K562 (cell line): ENCODE measurements around the gene HERC5.

Source experiments
- CTCF ChIP-seq, 3 experiments: IDR thresholded peaks in 2 of 3; conservative IDR thresholded peaks in 1 of 3; 2 replicates each; pipeline ENCODE4 v1.5.1; 2011 to 2012; ENCODE audit warnings: low read length in 3 of 3, mild to moderate bottlenecking in 3 of 3, control low read depth in 2 of 3, improper control_type of control experiment in 1 of 3, inconsistent platforms in 1 of 3, low read depth in 1 of 3, mixed read lengths in 1 of 3, moderate library complexity in 1 of 3; ENCODE audit not compliant: insufficient read depth in 2 of 3
- DACH1 ChIP-seq: fragments of 450-650 bp; IDR thresholded peaks from 2 replicates; pipeline ENCODE4 v1.6.1; 2018; ENCODE audit not compliant: partially characterized antibody
- MTA1 ChIP-seq: fragments of 450-650 bp; IDR thresholded peaks from 2 replicates; pipeline ENCODE4 v1.6.1; 2017; ENCODE audit warnings: borderline replicate concordance
- NFE2L1 ChIP-seq: fragments of 450-650 bp; IDR thresholded peaks from 2 replicates; pipeline ENCODE4 v1.6.1; 2016; ENCODE audit warnings: missing genetic modification characterization, low read depth, mild to moderate bottlenecking, missing compliant biosample characterization, moderate library complexity, borderline replicate concordance
- NR2C2 ChIP-seq, 2 experiments: fragments of 200-800 bp in 1 of 2; sonication (Bioruptor generic) in 1 of 2; sonication (generic) in 1 of 2; formaldehyde crosslinking in 1 of 2; IDR thresholded peaks; 2 replicates each; pipeline versions ENCODE4 v1.6.1 to v1.8.0; 2016 to 2022; ENCODE audit warnings: mild to moderate bottlenecking in 1 of 2, missing compliant biosample characterization in 1 of 2, missing genetic modification characterization in 1 of 2, missing genetic modification reagents in 1 of 2
- PREB ChIP-seq: sonication (generic); formaldehyde crosslinking; IDR thresholded peaks from 2 replicates; pipeline ENCODE4 v1.8.1; 2023; ENCODE audit warnings: mild to moderate bottlenecking, missing genetic modification reagents
- SIX5 ChIP-seq, 2 experiments: IDR thresholded peaks; 2 replicates each; pipeline ENCODE4 v1.6.1; 2011; ENCODE audit warnings: low read length in 2 of 2, borderline replicate concordance in 1 of 2, low read depth in 1 of 2, mild to moderate bottlenecking in 1 of 2, moderate library complexity in 1 of 2; ENCODE audit not compliant: insufficient read depth in 1 of 2
- USF2 ChIP-seq: sonication (generic); formaldehyde crosslinking; IDR thresholded peaks from 2 replicates; pipeline ENCODE4 v1.5.0; 2020; ENCODE audit warnings: missing genetic modification reagents
- ZBTB7A ChIP-seq: IDR thresholded peaks from 2 replicates; pipeline ENCODE4 v1.6.1; 2011; ENCODE audit warnings: low read depth, mild to moderate bottlenecking, low read length, moderate library complexity, borderline replicate concordance; ENCODE audit not compliant: control insufficient read depth
- ZNF407 ChIP-seq: fragments of 450-650 bp; IDR thresholded peaks from 2 replicates; pipeline ENCODE4 v1.6.1; 2016; ENCODE audit warnings: low read depth
- ZNF561 ChIP-seq: fragments of 450-650 bp; formaldehyde crosslinking; conservative IDR thresholded peaks from 2 replicates; pipeline ENCODE4 v1.4.0; 2020; ENCODE audit warnings: mild to moderate bottlenecking, moderate library complexity

GRCh38 chr4:88409206-88409605, 47.7 kb upstream of the HERC5 start:
- TF ChIP-seq SIX5 (IDR thresholded peaks at IDR 0.05; ENCODE audit: borderline replicate concordance in 1 of 2, insufficient read depth in 1 of 2, low read depth in 1 of 2, low read length in 2 of 2) (no peak), MTA1 (no peak), CTCF (IDR thresholded peaks at IDR 0.05 in 2 of 3, conservative IDR thresholded peaks at IDR 0.05 in 1 of 3; ENCODE audit: insufficient read depth in 2 of 3, low read depth in 1 of 3, low read length in 3 of 3) (peak in 1 of 3 experiments; percentile 40; a peak in 2 of 6 replicates), PREB (CRISPR knock-in tag) (no peak), NFE2L1 (tag) (no peak), ZNF407 (no peak), NR2C2 (CRISPR knock-in tag; IDR thresholded peaks at IDR 0.05) (no peak), NR2C2 (tag; IDR thresholded peaks at IDR 0.05) (no peak), USF2 (no peak), DACH1 (no peak), ZBTB7A (no peak), ZNF561 (CRISPR knock-in tag) (no peak)
